ENCODE data around the gene MISP3. TPM values are rescaled to one million over a fixed set of nuclear protein-coding genes. Genes with fewer than 3 reads are reported as not detected.

MISP3 gene
- total and polyA plus RNA-seq, 9 of the 15 experiments (the other 6 are each of a cell fraction or from before 2014, with no cell fraction given): 0.25 to 5.6 (median 1.6) TPM

- DNase-seq (ENCODE audit: extremely low read depth in 1 of 4, low spot score in 3 of 4) (peak; percentile 67 to 87 (median 74)), ATAC-seq (peak; percentile 90), FAIRE-seq (peak; percentile 88)
- no peaks in the 10 kb centered on the region for H4K20me1 ChIP-seq (replicated peaks; ENCODE audit: control insufficient read depth, insufficient read depth, low read length)
- ChIA-PET CTCF (ENCODE audit: low intra/inter-chr PET ratio) (no interaction called here), POLR2A (interaction anchor here (1.8 kb wide), 1 partner anchor 17 kb away, joined by 7 read pairs; the partner anchor contains the start of gene RFX1)
- peak overlapping the region; percentile 35 for H3K27ac ChIP-seq (ENCODE audit: extremely low read depth, low read depth, low read length)
- H3K4me2 ChIP-seq (ENCODE audit: insufficient read depth, low read length): peak overlapping the region; percentile 40; the same call in 1 of the 2 replicates
- no peak overlapping the region for H3K4me3 ChIP-seq
- no peaks in the 10 kb centered on the region; the same call in 1 of the 2 replicates for H3K9me3 ChIP-seq (replicated peaks; ENCODE audit: control insufficient read depth, insufficient read depth, low read depth, low read length)
- H3K4me1 ChIP-seq (replicated peaks in 1 of 2; ENCODE audit: control insufficient read depth in 2 of 2, insufficient read depth in 2 of 2, low read length in 2 of 2): peaks cover 22 to 30% of the 10 kb centered on the region in 2 experiments
- intact Hi-C loops (cut with micrococcal nuclease): no loop called here
- no peaks in the 10 kb centered on the region for H3K36me3 ChIP-seq (ENCODE audit: control insufficient read depth, insufficient read depth, low read length)
- no TSS peak for BruUV-seq (replicated peaks)
- H3K9ac ChIP-seq (ENCODE audit: insufficient read depth in 1 of 2, low read depth in 2 of 2, low read length in 2 of 2): 0 out of 4 replicates have a peak overlapping the region, but pooled peaks of 1 of the 2 experiments have one; percentile 24
- in situ Hi-C loops (cut with MboI): no loop called here
- H2AFZ ChIP-seq (ENCODE audit: low read depth, low read length): peak overlapping the region; percentile 83
- H3K79me2 ChIP-seq (ENCODE audit: control insufficient read depth, insufficient read depth, low read length): no peaks in the 10 kb centered on the region
- 51% methylated on average over 9 of the region's 9 CpGs for WGBS (ENCODE audit: insufficient coverage, low coverage, missing lambda C conversion rate)
- H3K27me3 ChIP-seq (ENCODE audit: control insufficient read depth in 2 of 2, insufficient read depth in 2 of 2, low read length in 2 of 2): no peaks in the 10 kb centered on the region
- H3K9me1 ChIP-seq (ENCODE audit: control insufficient read depth, insufficient read depth, low read length): no peaks in the 10 kb centered on the region
- TF ChIP-seq HDAC2 (IDR thresholded peaks at IDR 0.05): peak; percentile 63
- TF ChIP-seq, protein P1, sequence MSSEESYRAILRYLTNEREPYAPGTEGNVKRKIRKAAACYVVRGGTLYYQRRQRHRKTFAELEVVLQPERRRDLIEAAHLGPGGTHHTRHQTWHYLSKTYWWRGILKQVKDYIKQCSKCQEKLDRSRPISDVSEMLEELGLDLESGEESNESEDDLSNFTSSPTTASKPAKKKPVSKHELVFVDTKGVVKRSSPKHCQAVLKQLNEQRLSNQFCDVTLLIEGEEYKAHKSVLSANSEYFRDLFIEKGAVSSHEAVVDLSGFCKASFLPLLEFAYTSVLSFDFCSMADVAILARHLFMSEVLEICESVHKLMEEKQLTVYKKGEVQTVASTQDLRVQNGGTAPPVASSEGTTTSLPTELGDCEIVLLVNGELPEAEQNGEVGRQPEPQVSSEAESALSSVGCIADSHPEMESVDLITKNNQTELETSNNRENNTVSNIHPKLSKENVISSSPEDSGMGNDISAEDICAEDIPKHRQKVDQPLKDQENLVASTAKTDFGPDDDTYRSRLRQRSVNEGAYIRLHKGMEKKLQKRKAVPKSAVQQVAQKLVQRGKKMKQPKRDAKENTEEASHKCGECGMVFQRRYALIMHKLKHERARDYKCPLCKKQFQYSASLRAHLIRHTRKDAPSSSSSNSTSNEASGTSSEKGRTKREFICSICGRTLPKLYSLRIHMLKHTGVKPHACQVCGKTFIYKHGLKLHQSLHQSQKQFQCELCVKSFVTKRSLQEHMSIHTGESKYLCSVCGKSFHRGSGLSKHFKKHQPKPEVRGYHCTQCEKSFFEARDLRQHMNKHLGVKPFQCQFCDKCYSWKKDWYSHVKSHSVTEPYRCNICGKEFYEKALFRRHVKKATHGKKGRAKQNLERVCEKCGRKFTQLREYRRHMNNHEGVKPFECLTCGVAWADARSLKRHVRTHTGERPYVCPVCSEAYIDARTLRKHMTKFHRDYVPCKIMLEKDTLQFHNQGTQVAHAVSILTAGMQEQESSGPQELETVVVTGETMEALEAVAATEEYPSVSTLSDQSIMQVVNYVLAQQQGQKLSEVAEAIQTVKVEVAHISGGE (CRISPR knock-in tag; IDR thresholded peaks at IDR 0.05): no peak
- no peak for TF ChIP-seq BRF1 (IDR thresholded peaks at IDR 0.05; ENCODE audit: borderline replicate concordance, extremely low read depth, insufficient read length)
- TF ChIP-seq ZNF507 (tag; conservative IDR thresholded peaks at IDR 0.05): no peak
- TF ChIP-seq, protein P2, sequence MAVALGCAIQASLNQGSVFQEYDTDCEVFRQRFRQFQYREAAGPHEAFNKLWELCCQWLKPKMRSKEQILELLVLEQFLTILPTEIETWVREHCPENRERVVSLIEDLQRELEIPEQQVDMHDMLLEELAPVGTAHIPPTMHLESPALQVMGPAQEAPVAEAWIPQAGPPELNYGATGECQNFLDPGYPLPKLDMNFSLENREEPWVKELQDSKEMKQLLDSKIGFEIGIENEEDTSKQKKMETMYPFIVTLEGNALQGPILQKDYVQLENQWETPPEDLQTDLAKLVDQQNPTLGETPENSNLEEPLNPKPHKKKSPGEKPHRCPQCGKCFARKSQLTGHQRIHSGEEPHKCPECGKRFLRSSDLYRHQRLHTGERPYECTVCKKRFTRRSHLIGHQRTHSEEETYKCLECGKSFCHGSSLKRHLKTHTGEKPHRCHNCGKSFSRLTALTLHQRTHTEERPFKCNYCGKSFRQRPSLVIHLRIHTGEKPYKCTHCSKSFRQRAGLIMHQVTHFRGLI (CRISPR knock-in tag; IDR thresholded peaks at IDR 0.05): no peak
- 0 out of 2 replicates have a peak, but pooled peaks have one; percentile 19 for TF ChIP-seq LARP7 (IDR thresholded peaks at IDR 0.05)
- TF ChIP-seq ZBTB7A (IDR thresholded peaks at IDR 0.05; ENCODE audit: borderline replicate concordance, control insufficient read depth, low read depth, low read length): peak; percentile 49; the same call in 1 of the 2 replicates
- TF ChIP-seq DMBX1 (CRISPR knock-in tag; IDR thresholded peaks at IDR 0.05; ENCODE audit: borderline replicate concordance): no peak
- peak; percentile 23 for TF ChIP-seq BRD9 (IDR thresholded peaks at IDR 0.05; ENCODE audit: low read depth, partially characterized antibody)
- no peak for TF ChIP-seq NR2C2 (CRISPR knock-in tag; IDR thresholded peaks at IDR 0.05)
- TF ChIP-seq NR2C2 (tag; IDR thresholded peaks at IDR 0.05): peak; percentile 83
- peak; percentile 30; the same call in 1 of the 2 replicates for TF ChIP-seq ZFX (CRISPR knock-in tag; IDR thresholded peaks at IDR 0.05)
Observed at GRCh38 chr19:14023404-14024235, 49.0 kb upstream of the MISP3 start.
